ENCODE measurements around the gene CDKN2B-AS1.
A peak's percentile ranks its signal among the peaks of the same experiment; 100 is the strongest.

Gene CDKN2B-AS1

DNA sequence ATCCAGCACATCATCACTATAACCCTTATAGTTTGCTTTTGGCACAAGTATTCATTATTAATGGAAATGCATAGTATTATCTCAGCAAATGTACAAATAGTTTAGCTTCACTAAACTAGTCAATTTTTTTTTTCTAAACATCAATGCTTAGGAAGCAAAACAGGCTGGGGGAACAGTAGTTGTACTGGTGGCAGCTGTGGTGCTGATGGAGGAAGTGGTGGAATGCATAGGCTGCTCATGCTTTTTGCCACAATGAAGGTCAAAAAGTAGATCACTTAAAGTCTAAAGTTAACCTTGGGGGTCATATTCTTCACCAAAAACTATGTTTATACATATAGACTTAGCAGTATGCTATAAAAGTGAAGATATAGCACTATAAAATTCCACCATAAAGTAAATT, 50.8 kb downstream of the CDKN2B-AS1 start:
- Histone ChIP-seq H3K79me2 (no peaks in the 10 kb centered on the region), H3K9ac (no peak overlapping the region), H3K27me3 (ENCODE audit: control insufficient read depth, insufficient read depth, low read length) (no peaks in the 10 kb centered on the region), H3K4me2 (ENCODE audit: low read length) (no peak overlapping the region), H3K4me1 (peaks cover under 1% of the 10 kb centered on the region), H3K27ac (no peak overlapping the region), H2AFZ (no peak overlapping the region), H3K9me3 (ENCODE audit: control insufficient read depth, low read length) (no peaks in the 10 kb centered on the region), H3K4me3 (ENCODE audit: low read depth, low read length) (no peak overlapping the region), H3K36me3 (ENCODE audit: control insufficient read depth, insufficient read depth, low read length) (no peaks in the 10 kb centered on the region)
- TF ChIP-seq, protein P1, sequence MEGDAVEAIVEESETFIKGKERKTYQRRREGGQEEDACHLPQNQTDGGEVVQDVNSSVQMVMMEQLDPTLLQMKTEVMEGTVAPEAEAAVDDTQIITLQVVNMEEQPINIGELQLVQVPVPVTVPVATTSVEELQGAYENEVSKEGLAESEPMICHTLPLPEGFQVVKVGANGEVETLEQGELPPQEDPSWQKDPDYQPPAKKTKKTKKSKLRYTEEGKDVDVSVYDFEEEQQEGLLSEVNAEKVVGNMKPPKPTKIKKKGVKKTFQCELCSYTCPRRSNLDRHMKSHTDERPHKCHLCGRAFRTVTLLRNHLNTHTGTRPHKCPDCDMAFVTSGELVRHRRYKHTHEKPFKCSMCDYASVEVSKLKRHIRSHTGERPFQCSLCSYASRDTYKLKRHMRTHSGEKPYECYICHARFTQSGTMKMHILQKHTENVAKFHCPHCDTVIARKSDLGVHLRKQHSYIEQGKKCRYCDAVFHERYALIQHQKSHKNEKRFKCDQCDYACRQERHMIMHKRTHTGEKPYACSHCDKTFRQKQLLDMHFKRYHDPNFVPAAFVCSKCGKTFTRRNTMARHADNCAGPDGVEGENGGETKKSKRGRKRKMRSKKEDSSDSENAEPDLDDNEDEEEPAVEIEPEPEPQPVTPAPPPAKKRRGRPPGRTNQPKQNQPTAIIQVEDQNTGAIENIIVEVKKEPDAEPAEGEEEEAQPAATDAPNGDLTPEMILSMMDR (IDR thresholded peaks at IDR 0.05), result no peak

DNA sequence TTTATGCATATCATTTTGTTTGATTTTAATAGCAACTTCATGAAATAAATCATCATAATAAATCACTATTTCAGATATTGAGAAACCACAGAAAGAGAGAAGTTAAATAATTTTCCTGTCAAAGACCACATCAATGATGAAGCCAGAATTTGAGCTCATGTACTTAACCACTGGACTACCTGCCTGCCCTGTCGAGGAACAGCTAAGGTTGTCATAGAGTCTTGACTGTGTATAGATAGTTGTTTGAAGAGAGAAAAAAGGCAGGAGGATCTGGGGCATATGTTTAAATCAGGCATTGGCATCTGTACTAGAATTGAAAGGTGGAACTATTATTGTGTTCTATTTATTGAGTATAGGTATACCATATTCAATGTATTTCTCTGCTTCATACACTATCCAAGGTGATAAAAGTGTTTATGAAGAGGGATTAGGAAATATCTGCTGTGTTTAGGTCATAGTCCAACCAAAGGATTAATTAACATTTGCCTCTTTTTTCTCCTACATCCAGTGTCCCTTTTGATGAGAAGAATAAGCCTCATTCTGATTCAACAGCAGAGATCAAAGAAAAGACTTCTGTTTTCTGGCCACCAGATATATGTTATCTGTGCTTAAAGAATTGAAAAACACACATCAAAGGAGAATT, 51.8 kb downstream of the CDKN2B-AS1 start:
- H3K27ac ChIP-seq, result no peak overlapping the region
- H3K4me3 ChIP-seq (ENCODE audit: low read depth, low read length), result no peak overlapping the region
- H3K4me2 ChIP-seq (ENCODE audit: low read length), result no peak overlapping the region
- H3K27me3 ChIP-seq (ENCODE audit: control insufficient read depth, insufficient read depth, low read length), result no peaks in the 10 kb centered on the region
- H3K4me1 ChIP-seq, result peaks cover 4% of the 10 kb centered on the region
- H3K9me3 ChIP-seq (ENCODE audit: control insufficient read depth, low read length), result no peaks in the 10 kb centered on the region
- H3K9ac ChIP-seq, result no peak overlapping the region
- TF ChIP-seq, protein P1 (IDR thresholded peaks at IDR 0.05), result no peak
- no peak overlapping the region for H2AFZ ChIP-seq
- no peaks in the 10 kb centered on the region for H3K79me2 ChIP-seq
- H3K36me3 ChIP-seq (ENCODE audit: control insufficient read depth, insufficient read depth, low read length), result no peaks in the 10 kb centered on the region

DNA sequence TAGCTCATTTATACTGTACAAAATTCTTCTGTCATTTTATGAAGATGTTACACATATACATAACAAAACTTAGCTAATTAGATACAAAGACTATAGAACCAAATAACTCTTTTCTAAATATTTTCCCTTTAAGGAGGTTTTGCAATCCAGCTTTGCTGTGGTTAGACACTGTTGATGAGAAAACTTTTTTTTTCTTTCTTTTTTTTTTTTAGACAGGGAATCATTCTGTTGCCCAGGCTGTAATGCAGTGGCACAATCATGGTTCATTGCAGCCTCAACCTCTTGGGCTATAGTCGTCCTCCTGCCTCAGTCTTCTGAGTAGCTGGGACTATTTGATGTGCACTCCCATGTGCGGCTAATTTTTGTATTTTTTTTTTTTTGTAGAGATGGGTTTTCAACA, 53.0 kb downstream of the CDKN2B-AS1 start:
- Histone ChIP-seq H3K9ac (no peak overlapping the region), H3K4me1 (peaks cover 4% of the 10 kb centered on the region), H3K4me3 (ENCODE audit: low read depth, low read length) (no peak overlapping the region), H3K9me3 (ENCODE audit: control insufficient read depth, low read length) (no peaks in the 10 kb centered on the region), H3K27me3 (ENCODE audit: control insufficient read depth, insufficient read depth, low read length) (no peaks in the 10 kb centered on the region), H3K27ac (no peak overlapping the region), H3K4me2 (ENCODE audit: low read length) (no peak overlapping the region), H3K79me2 (no peaks in the 10 kb centered on the region), H3K36me3 (ENCODE audit: control insufficient read depth, insufficient read depth, low read length) (no peaks in the 10 kb centered on the region), H2AFZ (no peak overlapping the region)
- TF ChIP-seq, protein P1 (IDR thresholded peaks at IDR 0.05), result no peak

DNA sequence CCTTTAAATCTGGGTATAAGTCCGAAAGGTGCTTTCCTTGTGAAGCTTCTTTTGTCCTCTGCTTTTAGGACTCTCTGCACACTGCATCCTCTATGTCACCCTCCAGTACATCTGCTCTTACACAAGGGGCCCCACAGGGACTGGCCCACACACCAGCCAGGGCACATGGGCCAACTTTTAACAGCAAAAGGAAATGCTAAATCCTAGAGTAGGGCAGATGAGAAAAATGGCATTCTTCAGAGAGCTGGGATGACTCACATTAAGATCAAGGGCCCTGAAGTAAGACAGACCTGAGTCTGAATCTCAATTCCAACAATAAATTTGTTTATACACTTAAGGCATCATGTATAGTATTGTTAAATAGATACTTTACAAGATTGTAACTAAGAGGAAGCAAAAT, 54.8 kb downstream of the CDKN2B-AS1 start:
- TF ChIP-seq, protein P1 (IDR thresholded peaks at IDR 0.05), result no peak
- no peaks in the 10 kb centered on the region for H3K79me2 ChIP-seq
- no peak overlapping the region for H3K4me3 ChIP-seq (ENCODE audit: low read depth, low read length)
- H3K9ac ChIP-seq, result no peak overlapping the region
- no peaks in the 10 kb centered on the region for H3K9me3 ChIP-seq (ENCODE audit: control insufficient read depth, low read length)
- no peaks in the 10 kb centered on the region for H3K27me3 ChIP-seq (ENCODE audit: control insufficient read depth, insufficient read depth, low read length)
- no peak overlapping the region for H3K4me2 ChIP-seq (ENCODE audit: low read length)
- H3K4me1 ChIP-seq, result peaks cover 4% of the 10 kb centered on the region
- H2AFZ ChIP-seq, result no peak overlapping the region
- H3K36me3 ChIP-seq (ENCODE audit: control insufficient read depth, insufficient read depth, low read length), result no peaks in the 10 kb centered on the region
- H3K27ac ChIP-seq, result no peak overlapping the region

DNA sequence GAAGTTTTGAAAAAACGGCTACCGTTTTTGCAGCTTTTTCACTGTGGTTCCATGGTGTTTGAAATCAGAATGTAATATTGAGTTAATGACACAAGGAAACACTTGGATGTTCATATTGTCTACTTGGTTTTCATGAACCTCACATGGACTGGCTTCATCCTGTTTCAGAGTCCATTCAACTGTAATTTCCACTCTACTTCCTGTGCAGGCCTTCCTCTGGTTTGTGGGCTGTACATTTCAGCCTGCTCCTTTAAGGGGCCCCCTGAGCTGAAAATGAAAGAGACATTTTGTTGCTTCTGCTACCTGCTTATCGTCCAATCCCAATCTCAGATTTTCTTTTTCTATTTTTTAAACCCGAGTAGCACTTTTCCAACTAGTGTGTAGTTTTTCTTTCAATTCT, 56.3 kb downstream of the CDKN2B-AS1 start:
- Histone ChIP-seq H3K9ac (no peak overlapping the region), H3K4me2 (ENCODE audit: low read length) (peak overlapping the region; percentile 10), H3K4me3 (ENCODE audit: low read depth, low read length) (no peak overlapping the region), H3K79me2 (no peaks in the 10 kb centered on the region), H3K36me3 (ENCODE audit: control insufficient read depth, insufficient read depth, low read length) (no peaks in the 10 kb centered on the region), H3K4me1 (peaks cover 4% of the 10 kb centered on the region), H3K27me3 (ENCODE audit: control insufficient read depth, insufficient read depth, low read length) (no peaks in the 10 kb centered on the region), H3K9me3 (ENCODE audit: control insufficient read depth, low read length) (no peaks in the 10 kb centered on the region), H2AFZ (peak overlapping the region; percentile 42), H3K27ac (no peak overlapping the region)
- TF ChIP-seq, protein P1 (IDR thresholded peaks at IDR 0.05), result no peak

Measured in parathyroid adenoma (tissue), 2 donors.